Body of pancreas (tissue), 4 donors: ENCODE data around the gene TBX5. TPM values are rescaled to one million over a fixed set of nuclear protein-coding genes. Genes with fewer than 3 reads are reported as not detected.

Experiments used
- ATAC-seq: fragments of 150-250 bp; one replicate; pipeline ENCODE4 v1.9.1; 2016
- DNase-seq, 4 donors: peaks; one replicate each; pipeline ENCODE4 v3.0.0-alpha.2; 2019
- H3K27ac ChIP-seq, 4 donors: fragments of 200-600 bp; sonication (generic); 1 replicate in 3 of 4; 2 replicates in 1 of 4; pipeline versions ENCODE4 v1.5.1 to v1.6.1; 2016 to 2019; ENCODE audit warnings: mild to moderate bottlenecking in 1 of 4, mixed read lengths in 1 of 4, moderate library complexity in 1 of 4
- H3K27me3 ChIP-seq, 2 donors: fragments of 200-600 bp; sonication (generic); one replicate each; pipeline ENCODE4 v1.6.0; 2016; ENCODE audit warnings: mild to moderate bottlenecking in 1 of 2
- H3K36me3 ChIP-seq, 2 donors: fragments of 200-600 bp; sonication (generic); replicated peaks in 1 of 2; 2 replicates each; pipeline ENCODE4 v1.5.1; 2016; ENCODE audit warnings: low read depth in 2 of 2; ENCODE audit not compliant: insufficient read depth in 1 of 2
- H3K4me1 ChIP-seq: fragments of 200-600 bp; sonication (generic); one replicate; pipeline ENCODE4 v1.6.0; 2016
- H3K4me3 ChIP-seq, 2 donors: fragments of 200-600 bp; sonication (generic); 1 replicate in 1 of 2; 2 replicates in 1 of 2; pipeline ENCODE4 v1.5.1; 2016 to 2019
- H3K9me3 ChIP-seq, 3 donors: fragments of 200-600 bp; sonication (generic); 1 replicate in 2 of 3; 2 replicates in 1 of 3; pipeline ENCODE4 v1.5.1; 2016
- POLR2A ChIP-seq, 3 donors: fragments of 450-650 bp; IDR thresholded peaks; one replicate each; pipeline ENCODE4 v1.6.1; 2016; ENCODE audit warnings: antibody characterized with exemption in 3 of 3, mild to moderate bottlenecking in 2 of 3
- WGBS, 2 donors: methylation state at CpG; one replicate each; pipeline ENCODE4 v1.1.5; 2017; 5-methylcytosine and 5-hydroxymethylcytosine counted together
- intact Hi-C: fragments of 100-400 bp; cut with DNase I; formaldehyde crosslinking; loops from one replicate; pipeline ENCODE4 v1.15.1; 2023
- total RNA-seq, 2 donors: library from RNA; depleted of rRNA; stranded (reverse); fragments of >200 nt; gene quantifications; one replicate each; pipeline ENCODE4 v1.1.0, GENCODE V29; 2016
- TF ChIP-seq, protein P1 (sequence below), 7 experiments: fragments of 450-650 bp in 4 of 7; fragments of 200-600 bp in 3 of 7; sonication (generic) in 3 of 7; IDR thresholded peaks; one replicate each; pipeline ENCODE4 v1.5.1; 2016 to 2019; ENCODE audit warnings: antibody characterized with exemption in 7 of 7

Gene TBX5
- total RNA-seq, 2 donors from 2014 or later = not detected

DNA sequence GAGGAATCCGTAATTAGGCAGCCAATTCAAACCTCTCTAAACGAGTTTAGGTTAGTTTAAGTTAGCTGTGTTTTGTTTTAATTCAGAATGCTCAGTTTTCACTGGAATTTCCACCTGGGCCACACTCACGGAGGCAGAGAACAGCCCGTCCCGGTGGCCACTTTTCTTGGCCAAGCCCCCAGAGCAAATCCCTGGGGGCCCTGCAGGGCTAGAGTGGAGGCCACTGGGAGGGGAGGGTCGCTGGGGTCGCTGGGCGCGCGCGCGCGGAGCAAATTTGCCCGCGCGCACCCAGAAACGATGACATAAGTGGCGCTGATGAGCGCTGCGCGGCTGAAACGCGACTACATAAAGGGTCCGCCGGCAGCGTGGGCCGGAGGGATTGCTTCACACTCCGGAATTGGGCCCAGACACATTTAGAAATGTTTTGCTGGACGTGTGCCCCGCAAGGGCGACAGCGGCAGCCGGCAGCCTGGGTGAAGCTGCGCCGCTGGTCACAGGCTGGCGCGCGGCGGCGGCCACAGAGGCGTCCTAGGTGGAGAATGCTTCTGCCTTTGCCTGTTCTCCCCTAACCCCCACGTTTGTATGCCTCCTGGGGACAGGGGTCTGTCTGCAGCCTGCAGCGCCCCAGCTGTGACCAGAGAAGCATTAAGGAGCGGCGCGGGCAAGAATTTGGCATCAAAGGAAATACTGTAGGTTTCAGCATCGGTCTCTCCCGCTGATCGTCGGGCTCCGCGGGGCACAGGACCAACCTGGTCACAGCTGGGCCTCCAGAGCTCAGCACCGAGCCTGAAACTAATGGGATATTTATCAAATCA, 37.9 kb upstream of the TBX5 start:
- Histone ChIP-seq H3K27me3 (peaks cover 0 to 12% of the 10 kb centered on the region in 2 donors), H3K36me3 (no peaks in the 10 kb centered on the region), H3K27ac (no peak overlapping the region), H3K4me1 (no peaks in the 10 kb centered on the region), H3K4me3 (no peak overlapping the region), H3K9me3 (no peaks in the 10 kb centered on the region)
- 0 to 1% methylated on average over 13 to 53 of the region's 53 CpGs for WGBS, 2 donors
- ATAC-seq (no peak), DNase-seq (no peak)
- intact Hi-C loops = no loop called here
- TF ChIP-seq POLR2A (IDR thresholded peaks at IDR 0.05) = no peak
- TF ChIP-seq, protein P1, sequence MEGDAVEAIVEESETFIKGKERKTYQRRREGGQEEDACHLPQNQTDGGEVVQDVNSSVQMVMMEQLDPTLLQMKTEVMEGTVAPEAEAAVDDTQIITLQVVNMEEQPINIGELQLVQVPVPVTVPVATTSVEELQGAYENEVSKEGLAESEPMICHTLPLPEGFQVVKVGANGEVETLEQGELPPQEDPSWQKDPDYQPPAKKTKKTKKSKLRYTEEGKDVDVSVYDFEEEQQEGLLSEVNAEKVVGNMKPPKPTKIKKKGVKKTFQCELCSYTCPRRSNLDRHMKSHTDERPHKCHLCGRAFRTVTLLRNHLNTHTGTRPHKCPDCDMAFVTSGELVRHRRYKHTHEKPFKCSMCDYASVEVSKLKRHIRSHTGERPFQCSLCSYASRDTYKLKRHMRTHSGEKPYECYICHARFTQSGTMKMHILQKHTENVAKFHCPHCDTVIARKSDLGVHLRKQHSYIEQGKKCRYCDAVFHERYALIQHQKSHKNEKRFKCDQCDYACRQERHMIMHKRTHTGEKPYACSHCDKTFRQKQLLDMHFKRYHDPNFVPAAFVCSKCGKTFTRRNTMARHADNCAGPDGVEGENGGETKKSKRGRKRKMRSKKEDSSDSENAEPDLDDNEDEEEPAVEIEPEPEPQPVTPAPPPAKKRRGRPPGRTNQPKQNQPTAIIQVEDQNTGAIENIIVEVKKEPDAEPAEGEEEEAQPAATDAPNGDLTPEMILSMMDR (IDR thresholded peaks at IDR 0.05) = no peak

DNA sequence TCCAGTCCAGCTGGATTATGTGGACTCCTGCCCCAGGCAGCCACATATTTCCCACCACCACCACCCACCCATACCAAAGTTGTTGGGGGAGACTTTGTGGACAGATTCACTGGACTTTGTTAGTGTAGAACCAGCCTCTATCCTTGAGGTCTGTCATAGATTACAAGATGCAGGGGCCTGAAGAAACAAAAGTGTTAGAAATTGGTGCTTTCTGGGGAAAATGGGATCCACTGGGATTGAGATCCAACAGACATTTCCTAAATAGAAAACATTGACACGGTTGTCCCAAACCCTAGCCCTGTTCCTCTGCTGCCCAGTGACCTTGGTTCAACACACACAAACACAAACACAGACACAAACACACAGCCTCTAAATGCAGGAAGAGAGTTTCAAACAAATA, 36.6 kb upstream of the TBX5 start:
- TF ChIP-seq, protein P1 (IDR thresholded peaks at IDR 0.05) = no peak
- no peak for TF ChIP-seq POLR2A (IDR thresholded peaks at IDR 0.05)
- intact Hi-C loops = no loop called here
- Histone ChIP-seq H3K9me3 (no peaks in the 10 kb centered on the region), H3K27me3 (peaks cover 0 to 5% of the 10 kb centered on the region in 2 donors), H3K27ac (no peak overlapping the region), H3K4me1 (no peaks in the 10 kb centered on the region), H3K36me3 (no peaks in the 10 kb centered on the region), H3K4me3 (no peak overlapping the region)
- DNase-seq (no peak), ATAC-seq (no peak)
- 4% methylated on average over 1 of the region's 1 CpG for WGBS, 2 donors

DNA sequence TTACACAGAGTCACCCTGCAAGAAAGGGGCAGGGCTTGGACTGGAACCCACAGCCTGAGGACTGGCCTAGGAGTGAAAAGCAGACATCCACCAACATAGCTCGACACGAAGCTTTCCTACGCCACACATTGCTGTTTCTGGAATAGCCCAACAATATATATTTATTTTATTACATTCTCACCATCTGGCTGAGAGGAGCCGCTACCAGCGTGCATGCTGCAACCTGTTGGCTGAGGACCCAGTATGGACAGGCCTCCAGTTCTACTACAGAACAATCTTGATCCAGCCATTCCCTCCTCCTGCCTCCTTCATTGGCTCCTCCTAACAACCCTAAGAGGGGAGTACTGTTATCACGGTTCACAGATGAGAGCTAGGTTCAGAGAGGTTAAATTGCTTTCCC, 35.6 kb upstream of the TBX5 start:
- Histone ChIP-seq H3K4me1 (no peaks in the 10 kb centered on the region), H3K36me3 (no peaks in the 10 kb centered on the region), H3K4me3 (no peak overlapping the region), H3K9me3 (no peaks in the 10 kb centered on the region), H3K27me3 (peaks cover 0 to 5% of the 10 kb centered on the region in 2 donors), H3K27ac (no peak overlapping the region)
- intact Hi-C loops = no loop called here
- DNase-seq (no peak), ATAC-seq (no peak)
- TF ChIP-seq POLR2A (IDR thresholded peaks at IDR 0.05) = no peak
- TF ChIP-seq, protein P1 (IDR thresholded peaks at IDR 0.05) = no peak
- WGBS, 2 donors = 1 to 4% methylated on average over 6 of the region's 6 CpGs

DNA sequence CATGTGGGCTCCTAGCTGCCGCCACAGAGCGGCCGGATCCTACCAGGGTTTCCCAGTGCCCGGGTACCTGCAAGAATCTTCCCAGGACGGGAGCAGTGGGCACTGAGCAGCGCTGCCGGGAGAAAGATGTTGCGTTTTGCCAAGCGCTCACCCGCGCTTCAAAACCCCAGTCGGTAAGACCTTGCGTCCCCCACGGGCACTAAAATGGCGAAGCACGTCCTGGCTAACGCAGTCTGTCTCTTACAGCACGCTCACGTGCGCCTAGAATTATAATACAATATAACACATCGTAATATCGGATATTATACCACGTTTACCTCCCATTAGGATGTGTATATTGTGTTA, 35.1 kb upstream of the TBX5 start:
- DNase-seq = no peak

More for the DNA sequence above, 35.1 kb upstream of the TBX5 start:
- Histone ChIP-seq H3K27me3 (peaks cover 0 to 5% of the 10 kb centered on the region in 2 donors), H3K4me3 (no peak overlapping the region), H3K36me3 (no peaks in the 10 kb centered on the region), H3K27ac (no peak overlapping the region), H3K9me3 (no peaks in the 10 kb centered on the region), H3K4me1 (no peaks in the 10 kb centered on the region)
- WGBS, 2 donors = 0 to 1% methylated on average over 11 to 23 of the region's 23 CpGs
- no peak for ATAC-seq
- TF ChIP-seq POLR2A (IDR thresholded peaks at IDR 0.05) = no peak
- TF ChIP-seq, protein P1 (IDR thresholded peaks at IDR 0.05) = no peak
- intact Hi-C loops = no loop called here
